Stimulated activated CD4-positive, alpha-beta T cell treated with anti-CD3 and anti-CD28 coated beads, Interleukin-2, amount 100 ng/mL, for 4 hours (primary cell): ENCODE measurements around the gene ZNF316.
"Not testable (repeated sequence)": the region's sequence is repeated elsewhere in the genome, so short reads cannot be mapped to it uniquely, and the experiment has no call there.

ENCODE experiments used
- DNase-seq: peaks from one replicate; pipeline ENCODE4 v3.0.0-alpha.2; 2020; ENCODE audit warnings: low read depth

ZNF316 gene

GRCh38 chr7:6647080-6647479 lies 10.0 kb downstream of the ZNF316 start:
- no peak for DNase-seq

- no peak for DNase-seq
Measured at GRCh38 chr7:6647541-6647940, 10.4 kb downstream of the ZNF316 start.

- DNase-seq: no peak
Measured at GRCh38 chr7:6648066-6648814, 11.1 kb downstream of the ZNF316 start.

GRCh38 chr7:6648815-6649104 lies 11.6 kb downstream of the ZNF316 start:
- no peak for DNase-seq

GRCh38 chr7:6649241-6649961 lies 12.3 kb downstream of the ZNF316 start:
- DNase-seq: no peak

- DNase-seq: no peak
Measured at GRCh38 chr7:6650086-6650485, 13.0 kb downstream of the ZNF316 start.

- DNase-seq: no peak
Measured at GRCh38 chr7:6650521-6651011, 13.4 kb downstream of the ZNF316 start.

GRCh38 chr7:6651851-6652445 lies 14.8 kb downstream of the ZNF316 start:
- no peak for DNase-seq

GRCh38 chr7:6652446-6653011 lies 15.4 kb downstream of the ZNF316 start:
- DNase-seq: no peak

GRCh38 chr7:6653071-6654003 lies 16.2 kb downstream of the ZNF316 start:
- DNase-seq: no peak

- DNase-seq: no peak
Measured at GRCh38 chr7:6654113-6654841, 17.2 kb downstream of the ZNF316 start.

- DNase-seq: no peak
Measured at GRCh38 chr7:6654842-6655610, 17.9 kb downstream of the ZNF316 start.

- no peak for DNase-seq
Measured at GRCh38 chr7:6655636-6656385, 18.7 kb downstream of the ZNF316 start.

GRCh38 chr7:6656413-6656812 lies 19.3 kb downstream of the ZNF316 start:
- DNase-seq: no peak

- no peak for DNase-seq
Measured at GRCh38 chr7:6658618-6659345, 21.7 kb downstream of the ZNF316 start.

- not testable (repeated sequence) for DNase-seq
Measured at GRCh38 chr7:6670851-6671250, 33.7 kb downstream of the ZNF316 start.

- DNase-seq: no peak
Measured at GRCh38 chr7:6675807-6676405, 38.8 kb downstream of the ZNF316 start.

GRCh38 chr7:6680146-6680545 lies 43.0 kb downstream of the ZNF316 start:
- no peak for DNase-seq
